IPS-18c (cell line): Measurements from ENCODE around the gene MRPS23.

Experiments used
- H3K4me3 ChIP-seq: 2 replicates; pipeline ENCODE4 v1.7.0; 2013; ENCODE audit warnings: low read depth, mild to moderate bottlenecking, low read length, moderate library complexity; ENCODE audit not compliant: insufficient read depth
- H3K9me3 ChIP-seq: one replicate; pipeline ENCODE4 v1.6.1; 2013; ENCODE audit warnings: mild to moderate bottlenecking, low read length, moderate library complexity; ENCODE audit not compliant: control insufficient read depth, insufficient read depth

Gene MRPS23

DNA sequence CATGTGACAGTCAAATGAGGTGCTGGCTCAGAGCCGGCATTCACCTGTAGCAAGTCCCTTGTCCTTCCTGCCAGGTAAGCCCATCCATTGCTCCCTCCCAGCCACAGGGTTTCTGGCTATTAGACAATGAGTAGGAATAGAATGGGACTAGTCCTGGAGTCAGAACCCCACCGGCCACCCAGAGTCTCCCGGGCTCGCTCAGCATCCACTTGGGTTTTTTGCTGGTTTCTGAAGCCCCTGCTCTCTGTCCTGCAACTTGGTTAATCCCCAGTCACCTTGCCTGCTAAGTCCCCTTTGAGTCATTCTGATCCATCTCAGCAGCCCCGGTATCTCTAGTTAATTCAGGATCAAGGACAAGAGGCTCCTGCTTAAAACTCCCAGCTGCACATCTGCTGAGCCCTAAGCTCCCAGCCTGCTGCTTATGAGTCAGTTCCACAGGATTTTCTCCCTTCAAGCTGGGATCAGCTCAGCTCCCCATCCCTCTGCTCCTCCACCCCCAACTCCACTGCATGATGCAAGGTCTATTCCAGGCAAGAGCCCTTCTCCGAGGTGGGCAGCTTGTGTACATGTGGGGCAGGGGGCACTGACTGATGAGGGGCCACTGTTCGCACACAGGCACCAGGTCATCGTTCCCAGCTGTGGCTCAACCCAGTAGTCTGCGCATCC lies 19.9 kb upstream of the MRPS23 start:
- Histone ChIP-seq H3K4me3 (no peak overlapping the region), H3K9me3 (no peaks in the 10 kb centered on the region)

GRCh38 chr17:57868910-57869616 lies 19.2 kb upstream of the MRPS23 start:
- Histone ChIP-seq H3K4me3 (no peak overlapping the region), H3K9me3 (no peaks in the 10 kb centered on the region)

- peak overlapping the region; percentile 3; the same call in 1 of the 2 replicates for H3K4me3 ChIP-seq
- no peaks in the 10 kb centered on the region for H3K9me3 ChIP-seq
Observed at GRCh38 chr17:57868007-57868909, 18.4 kb upstream of the MRPS23 start.

DNA sequence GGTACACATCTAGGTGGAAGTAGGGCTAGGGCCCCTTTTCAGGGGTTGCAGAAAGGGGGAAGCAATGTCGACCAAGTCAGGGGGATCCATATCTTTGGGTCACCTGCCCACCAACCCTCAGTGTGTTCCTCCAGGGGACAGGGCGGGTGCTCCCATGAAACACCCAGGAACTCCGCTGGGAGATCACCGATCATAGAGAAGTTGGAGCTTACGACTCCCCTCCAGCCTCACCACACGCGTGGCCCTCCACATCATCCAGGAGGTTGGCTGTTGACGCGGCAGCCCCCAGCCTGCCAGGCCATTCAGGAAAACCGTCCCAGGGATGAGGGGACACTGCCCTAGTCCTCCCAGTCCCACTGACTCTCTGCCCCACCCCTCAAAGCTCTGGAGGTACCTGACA lies 17.3 kb upstream of the MRPS23 start:
- Histone ChIP-seq H3K4me3 (no peak overlapping the region), H3K9me3 (no peaks in the 10 kb centered on the region)

DNA sequence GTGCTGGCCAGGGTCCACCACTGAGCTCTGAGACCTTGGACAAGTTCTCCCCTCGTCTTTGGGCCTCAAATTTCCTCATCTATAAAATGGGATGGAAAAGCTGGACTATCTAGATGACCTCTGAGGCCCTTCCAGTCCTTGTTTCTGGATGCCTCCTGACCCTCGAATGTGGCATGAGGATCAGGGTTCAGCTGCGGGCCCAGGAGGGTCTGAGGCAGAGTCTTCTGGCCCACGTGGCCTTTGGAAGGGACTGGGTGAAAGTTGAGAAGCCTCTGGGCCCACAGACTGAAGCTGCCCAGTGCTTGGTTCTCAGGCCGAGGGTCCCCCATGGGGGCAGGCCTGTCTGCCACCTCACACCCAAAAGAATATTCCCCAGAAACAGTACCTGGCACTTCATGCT lies 16.9 kb upstream of the MRPS23 start:
- no peaks in the 10 kb centered on the region for H3K9me3 ChIP-seq
- no peak overlapping the region for H3K4me3 ChIP-seq

DNA sequence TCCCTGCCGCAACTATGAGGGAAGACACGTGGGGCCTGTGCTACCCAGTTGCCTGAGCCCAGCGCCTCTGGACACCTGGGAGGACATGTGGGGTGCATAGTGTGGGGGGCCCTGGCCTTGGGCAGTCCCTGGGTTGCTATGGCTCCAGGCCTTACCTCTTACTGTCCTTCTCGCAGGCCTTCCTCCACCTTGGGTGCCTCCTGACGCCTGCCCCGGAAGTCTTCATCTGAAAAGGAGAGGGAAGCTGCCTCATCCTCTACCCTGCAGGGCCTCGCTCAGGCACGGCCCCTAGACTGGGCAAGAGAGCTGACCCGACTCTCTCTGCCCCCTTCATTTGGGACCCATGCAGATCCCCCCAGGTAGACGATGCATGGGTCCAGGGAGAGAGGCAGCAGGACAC lies 16.5 kb upstream of the MRPS23 start:
- Histone ChIP-seq H3K4me3 (no peak overlapping the region), H3K9me3 (no peaks in the 10 kb centered on the region)

- Histone ChIP-seq H3K9me3 (no peaks in the 10 kb centered on the region), H3K4me3 (no peak overlapping the region)
Observed at GRCh38 chr17:57864273-57864672, 14.4 kb upstream of the MRPS23 start.

DNA sequence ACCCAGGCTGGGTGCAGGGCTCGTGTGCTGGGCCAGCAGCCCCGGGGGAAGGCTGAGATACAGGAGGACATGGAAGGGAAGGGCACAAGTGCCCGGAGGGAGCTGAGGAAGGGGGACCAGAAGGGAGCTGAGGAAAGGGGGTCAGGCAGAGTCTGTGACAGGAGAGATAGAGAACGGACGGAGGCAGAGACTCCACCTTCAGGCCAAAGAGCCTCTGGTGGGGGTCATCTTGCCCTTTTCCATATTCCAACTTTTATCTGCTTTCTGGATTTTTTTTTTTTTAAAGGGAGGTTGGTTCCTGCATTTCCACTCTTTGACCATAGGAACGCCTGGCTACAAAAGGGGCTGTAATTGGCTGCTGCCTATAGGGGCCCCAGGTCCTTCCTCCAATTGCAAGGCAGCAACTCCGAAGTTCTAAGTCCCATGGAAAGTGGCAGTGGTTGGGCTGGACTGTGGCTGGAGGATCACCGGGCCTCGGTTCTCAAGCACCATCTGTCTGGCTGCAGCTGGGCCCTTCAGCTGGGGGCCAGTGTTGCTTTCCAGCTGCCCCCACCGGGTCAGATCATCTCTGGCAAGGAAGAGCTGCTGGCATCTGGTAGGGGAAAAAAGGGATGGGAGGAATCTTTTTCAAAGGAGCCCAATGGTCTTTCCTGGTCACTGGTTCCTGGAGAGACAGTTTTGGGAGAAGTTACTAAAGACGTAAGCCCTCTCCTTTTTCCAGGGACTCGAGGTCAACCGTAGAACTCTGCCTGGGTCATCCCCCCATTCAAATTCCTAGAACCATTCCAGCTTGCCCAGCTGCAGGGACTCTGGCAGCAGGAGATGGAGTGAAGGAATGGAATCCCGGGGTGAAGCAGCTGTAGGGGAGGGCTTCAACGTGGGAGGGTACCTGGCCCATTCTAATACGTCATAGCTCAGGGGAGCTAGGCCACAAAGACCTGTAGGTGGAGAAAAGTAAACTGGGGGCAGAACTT lies 13.1 kb upstream of the MRPS23 start:
- H3K4me3 ChIP-seq = peak overlapping the region; percentile 17; the same call in 1 of the 2 replicates
- no peaks in the 10 kb centered on the region for H3K9me3 ChIP-seq

- peak overlapping the region; percentile 46 for H3K4me3 ChIP-seq
- no peaks in the 10 kb centered on the region for H3K9me3 ChIP-seq
Observed at GRCh38 chr17:57861790-57862693, 12.2 kb upstream of the MRPS23 start.

GRCh38 chr17:57861000-57861789 lies 11.4 kb upstream of the MRPS23 start:
- peak overlapping the region; percentile 46 for H3K4me3 ChIP-seq
- no peaks in the 10 kb centered on the region for H3K9me3 ChIP-seq

GRCh38 chr17:57860414-57860999 lies 10.7 kb upstream of the MRPS23 start:
- Histone ChIP-seq H3K4me3 (no peak overlapping the region), H3K9me3 (no peaks in the 10 kb centered on the region)

- Histone ChIP-seq H3K9me3 (no peaks in the 10 kb centered on the region), H3K4me3 (no peak overlapping the region)
Observed at GRCh38 chr17:57859601-57860413, 10.0 kb upstream of the MRPS23 start.

GRCh38 chr17:57858838-57859237 lies 9.0 kb upstream of the MRPS23 start:
- H3K4me3 ChIP-seq = no peak overlapping the region

More at GRCh38 chr17:57858838-57859237, 9.0 kb upstream of the MRPS23 start:
- H3K9me3 ChIP-seq = no peaks in the 10 kb centered on the region
